Measurements from ENCODE around the gene LRRC71.

The LRRC71 gene

GRCh38 chr1:156969496-156969895, 49.1 kb downstream of the LRRC71 start:
- Histone ChIP-seq H3K27ac (ENCODE audit: low read depth, low read length, severe bottlenecking) (no peak overlapping the region), H3K9me3 (ENCODE audit: control insufficient read depth, low read length) (no peaks in the 10 kb centered on the region), H3K4me3 (ENCODE audit: extremely low read depth, insufficient read depth, low read length, poor library complexity, severe bottlenecking) (no peak overlapping the region), H3K36me3 (ENCODE audit: control insufficient read depth, insufficient read depth, low read length) (peaks cover 82% of the 10 kb centered on the region), H3K4me1 (ENCODE audit: control insufficient read depth, insufficient read depth, low read length, poor library complexity, severe bottlenecking) (peaks cover 3% of the 10 kb centered on the region)
- WGBS, 2 experiments (ENCODE audit: insufficient coverage in 2 of 2) = 90 to 100% methylated on average over 2 to 3 of the region's 3 CpGs

- 80 to 83% methylated on average over 1 to 2 of the region's 3 CpGs for WGBS, 2 experiments (ENCODE audit: insufficient coverage in 2 of 2)
- H3K27ac ChIP-seq (ENCODE audit: low read depth, low read length, severe bottlenecking) = no peak overlapping the region
- no peaks in the 10 kb centered on the region for H3K9me3 ChIP-seq (ENCODE audit: control insufficient read depth, low read length)
- H3K36me3 ChIP-seq (ENCODE audit: control insufficient read depth, insufficient read depth, low read length) = peaks cover 87% of the 10 kb centered on the region
- no peaks in the 10 kb centered on the region for H3K4me1 ChIP-seq (ENCODE audit: control insufficient read depth, insufficient read depth, low read length, poor library complexity, severe bottlenecking)
- no peak overlapping the region for H3K4me3 ChIP-seq (ENCODE audit: extremely low read depth, insufficient read depth, low read length, poor library complexity, severe bottlenecking)
Observed at GRCh38 chr1:156970017-156970416, 49.6 kb downstream of the LRRC71 start.

GRCh38 chr1:156973417-156973816, 53.0 kb downstream of the LRRC71 start:
- WGBS, 2 experiments (ENCODE audit: insufficient coverage in 2 of 2) = 88 to 96% methylated on average over 2 of the region's 2 CpGs
- Histone ChIP-seq H3K9me3 (ENCODE audit: control insufficient read depth, low read length) (no peaks in the 10 kb centered on the region), H3K36me3 (ENCODE audit: control insufficient read depth, insufficient read depth, low read length) (peaks cover 93% of the 10 kb centered on the region), H3K4me3 (ENCODE audit: extremely low read depth, insufficient read depth, low read length, poor library complexity, severe bottlenecking) (no peak overlapping the region), H3K27ac (ENCODE audit: low read depth, low read length, severe bottlenecking) (no peak overlapping the region), H3K4me1 (ENCODE audit: control insufficient read depth, insufficient read depth, low read length, poor library complexity, severe bottlenecking) (no peaks in the 10 kb centered on the region)

- H3K4me1 ChIP-seq (ENCODE audit: control insufficient read depth, insufficient read depth, low read length, poor library complexity, severe bottlenecking) = no peaks in the 10 kb centered on the region
- WGBS, 2 experiments (ENCODE audit: insufficient coverage in 2 of 2) = no CpG with 5 or more reads among the region's 2 CpGs
- H3K27ac ChIP-seq (ENCODE audit: low read depth, low read length, severe bottlenecking) = no peak overlapping the region
- peaks cover 87% of the 10 kb centered on the region for H3K36me3 ChIP-seq (ENCODE audit: control insufficient read depth, insufficient read depth, low read length)
- no peaks in the 10 kb centered on the region for H3K9me3 ChIP-seq (ENCODE audit: control insufficient read depth, low read length)
- no peak overlapping the region for H3K4me3 ChIP-seq (ENCODE audit: extremely low read depth, insufficient read depth, low read length, poor library complexity, severe bottlenecking)
Observed at GRCh38 chr1:156975084-156975483, 54.7 kb downstream of the LRRC71 start.

- no CpG with 5 or more reads among the region's 4 CpGs for WGBS, 2 experiments (ENCODE audit: insufficient coverage in 2 of 2)
- Histone ChIP-seq H3K27ac (ENCODE audit: low read depth, low read length, severe bottlenecking) (no peak overlapping the region), H3K36me3 (ENCODE audit: control insufficient read depth, insufficient read depth, low read length) (peaks cover 84% of the 10 kb centered on the region), H3K4me3 (ENCODE audit: extremely low read depth, insufficient read depth, low read length, poor library complexity, severe bottlenecking) (no peak overlapping the region), H3K9me3 (ENCODE audit: control insufficient read depth, low read length) (no peaks in the 10 kb centered on the region), H3K4me1 (ENCODE audit: control insufficient read depth, insufficient read depth, low read length, poor library complexity, severe bottlenecking) (no peaks in the 10 kb centered on the region)
Observed at GRCh38 chr1:156980551-156980950, 60.1 kb downstream of the LRRC71 start.
